GM12892 (cell line): Measurements from ENCODE around the gene TPPP.
"Not testable (repeated sequence)": the region's sequence is repeated elsewhere in the genome, so short reads cannot be mapped to it uniquely, and the experiment has no call there.

ENCODE experiments used
- DNase-seq: peaks from one replicate; pipeline ENCODE4 v3.0.0; 2011; ENCODE audit not compliant: insufficient read length
- FAIRE-seq: peaks from 2 replicates; lab custom pipeline; 2011; peaks lifted over from hg19 to GRCh38; lab: Jason Lieb, UNC
- POLR2A ChIP-seq: IDR thresholded peaks from 2 replicates; pipeline ENCODE4 v1.6.1; 2011; ENCODE audit warnings: low read depth, low read length, control low read depth
- POLR2AphosphoS5 ChIP-seq: IDR thresholded peaks from 2 replicates; pipeline ENCODE4 v1.6.1; 2011; ENCODE audit warnings: low read depth, low read length, control low read depth
- TAF1 ChIP-seq: IDR thresholded peaks from 2 replicates; pipeline ENCODE4 v1.6.1; 2011; ENCODE audit warnings: low read depth, mild to moderate bottlenecking, control low read depth, low read length, borderline replicate concordance

TPPP gene

DNA sequence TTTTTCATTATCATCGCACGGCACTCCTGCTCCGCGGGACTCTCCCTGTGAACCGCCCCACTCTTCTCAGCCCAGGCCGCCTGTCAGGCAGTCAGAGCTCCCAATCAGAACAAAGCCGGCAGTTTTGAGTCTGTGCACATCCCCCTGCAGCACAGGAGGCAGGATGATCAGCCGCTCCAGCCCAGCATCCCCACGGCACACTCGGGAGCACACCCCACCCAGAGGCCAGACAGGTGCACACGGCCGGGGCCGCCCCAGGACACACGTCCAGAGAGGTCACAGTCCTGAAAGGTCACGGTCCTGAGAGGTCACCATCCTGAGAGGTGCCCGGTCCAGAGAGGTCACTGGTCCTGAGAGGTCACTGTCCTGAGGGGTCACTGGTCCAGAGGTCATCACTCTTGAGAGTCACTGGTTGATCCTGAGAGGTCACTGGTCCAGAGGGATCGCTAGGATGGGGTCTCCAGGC lies 8.4 kb downstream of the TPPP start:
- peak; percentile 6 for DNase-seq
- TF ChIP-seq TAF1 (no peak), POLR2AphosphoS5 (no peak), POLR2A (no peak)
- FAIRE-seq: no peak

DNA sequence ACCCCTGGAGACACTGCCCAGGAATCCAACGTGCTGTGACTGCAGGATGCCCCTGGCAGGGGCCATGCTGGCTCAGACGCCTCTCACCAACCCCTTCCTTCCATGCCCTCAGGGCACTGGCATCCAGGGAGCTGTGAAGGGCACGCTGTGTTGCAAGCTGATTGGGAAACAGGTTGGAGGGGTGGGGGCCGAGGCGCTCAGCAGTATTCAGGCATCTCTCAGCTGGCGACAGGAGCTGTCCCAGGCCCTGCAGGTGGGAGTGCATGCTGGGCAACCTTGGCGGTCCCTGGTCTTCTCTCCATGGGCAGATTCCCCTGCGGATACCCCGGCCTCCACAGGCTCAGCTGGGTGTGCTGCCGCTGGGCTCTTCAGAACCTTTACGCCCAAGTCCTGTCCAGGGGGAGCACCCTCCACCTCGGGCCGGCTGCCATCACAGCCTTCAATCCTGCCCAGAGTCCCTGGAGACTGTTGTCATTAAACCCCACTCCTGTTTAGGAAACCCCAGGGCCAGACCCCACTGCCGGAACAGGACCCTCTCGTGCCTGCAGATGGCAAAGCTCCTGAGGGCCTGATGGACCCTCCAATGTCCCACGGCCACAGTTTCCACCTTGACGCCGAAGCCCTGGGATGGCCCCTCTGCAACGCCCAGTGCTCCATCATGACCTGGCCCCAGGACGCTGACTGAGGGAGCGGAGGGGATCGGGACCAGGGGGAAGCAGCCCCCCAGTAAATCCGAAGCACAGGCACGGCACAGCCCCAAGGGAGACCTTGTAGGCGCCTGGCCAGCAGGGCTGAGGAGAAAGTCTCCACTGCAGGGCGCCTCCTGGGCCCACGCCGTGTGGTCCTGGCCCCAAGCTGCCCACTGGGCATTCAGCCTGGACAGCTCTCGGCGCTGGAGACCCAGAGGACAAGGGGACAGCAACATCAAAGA lies 9.3 kb downstream of the TPPP start:
- no peak for FAIRE-seq
- TF ChIP-seq TAF1 (no peak), POLR2A (no peak), POLR2AphosphoS5 (no peak)
- DNase-seq: peak; percentile 9

DNA sequence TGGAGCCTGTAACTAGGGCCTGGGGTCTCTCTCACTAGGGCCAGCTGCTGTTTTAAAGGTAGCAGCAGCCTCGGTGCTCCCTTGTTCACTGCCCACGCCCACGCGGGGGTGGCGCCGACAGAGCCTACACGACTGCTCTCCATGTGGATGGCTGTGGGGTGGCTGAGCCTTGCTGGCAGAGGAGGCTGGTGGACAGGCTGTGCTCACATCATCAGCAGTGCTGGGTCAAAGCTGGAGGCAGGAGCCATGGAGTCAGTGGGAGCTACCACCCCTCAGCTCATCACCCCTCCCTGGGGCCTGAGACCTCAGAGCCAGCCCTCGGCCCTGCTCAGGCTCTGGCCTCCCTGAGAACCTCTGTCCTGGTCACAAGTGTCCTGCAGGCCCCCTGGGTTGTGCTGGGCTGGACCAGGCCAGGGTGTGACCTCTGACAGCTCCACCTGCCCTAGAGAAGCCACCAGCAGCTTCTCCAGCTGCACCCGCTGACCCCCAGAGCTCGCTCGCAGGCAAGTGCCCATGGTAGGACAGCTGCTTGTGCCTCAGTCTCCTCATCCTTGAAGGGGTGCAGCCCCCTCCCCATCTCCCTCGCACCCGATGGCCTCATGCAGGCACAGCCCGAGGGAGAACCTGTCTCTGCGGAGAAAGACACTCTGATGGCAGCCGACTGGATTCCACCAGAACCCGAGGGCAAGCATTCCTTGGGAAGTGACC lies 10.3 kb downstream of the TPPP start:
- FAIRE-seq, DNase-seq: not testable (repeated sequence)

DNA sequence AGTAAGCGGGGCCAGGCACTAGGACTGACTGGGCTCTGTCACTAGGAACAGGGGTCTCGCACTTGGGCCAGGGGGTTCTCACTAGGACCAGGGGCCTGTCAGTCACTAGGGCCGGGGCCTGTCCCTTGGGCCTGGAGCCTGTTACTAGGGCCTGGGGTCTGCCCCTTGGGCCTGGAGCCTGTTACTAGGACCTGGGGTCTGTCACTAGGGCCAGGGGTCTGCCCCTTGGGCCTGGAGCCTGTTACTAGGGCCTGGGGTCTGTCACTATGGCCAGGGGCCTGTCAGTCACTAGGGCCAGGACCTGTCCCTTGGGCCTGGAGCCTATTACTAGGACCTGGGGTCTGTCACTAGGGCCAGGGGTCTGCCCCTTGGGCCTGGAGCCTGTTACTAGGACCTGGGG lies 10.9 kb downstream of the TPPP start:
- not testable (repeated sequence) for DNase-seq, FAIRE-seq

DNA sequence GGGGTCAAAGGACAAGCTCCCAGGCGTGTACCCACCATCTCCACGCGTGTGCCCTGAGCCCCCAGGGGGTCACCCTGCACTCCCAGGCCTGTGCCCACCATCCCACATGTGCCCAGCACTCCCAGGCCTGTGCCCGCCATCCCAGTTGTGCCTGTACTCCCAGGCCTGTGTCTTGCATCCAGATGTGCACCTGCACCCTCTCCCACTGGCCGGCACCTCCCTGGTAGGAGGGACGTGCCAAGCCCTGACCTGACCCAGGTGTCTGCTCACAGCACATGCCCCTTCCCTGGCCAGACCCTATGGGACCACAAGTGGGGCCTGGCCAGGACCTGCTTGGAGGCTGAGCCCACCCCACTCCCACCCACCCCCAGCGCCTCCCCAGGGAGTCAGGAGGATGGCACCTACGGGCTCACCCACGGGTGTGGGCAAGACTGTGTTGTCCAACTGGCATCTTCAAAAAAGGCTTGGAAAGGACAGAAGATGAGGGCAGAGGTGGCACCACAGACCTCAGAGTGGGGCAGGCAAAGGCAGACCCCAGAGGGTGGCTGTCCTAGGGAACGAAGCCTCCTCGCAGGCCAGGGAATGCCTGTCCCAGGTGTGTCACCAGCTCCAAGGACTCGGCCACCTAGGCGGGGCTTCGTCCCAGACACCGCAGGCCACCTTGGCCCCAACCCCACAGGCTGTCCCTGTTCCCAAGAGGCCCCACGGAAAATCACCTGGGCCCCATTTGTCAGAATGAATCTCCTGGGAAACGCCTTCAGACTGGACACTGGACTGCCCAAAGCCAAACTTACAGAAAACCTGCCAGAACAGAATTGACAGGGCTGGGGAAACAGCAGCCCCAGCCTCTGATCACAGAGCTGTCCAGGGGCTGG lies 11.6 kb downstream of the TPPP start:
- DNase-seq: peak; percentile 10
- FAIRE-seq: not testable (repeated sequence)

DNA sequence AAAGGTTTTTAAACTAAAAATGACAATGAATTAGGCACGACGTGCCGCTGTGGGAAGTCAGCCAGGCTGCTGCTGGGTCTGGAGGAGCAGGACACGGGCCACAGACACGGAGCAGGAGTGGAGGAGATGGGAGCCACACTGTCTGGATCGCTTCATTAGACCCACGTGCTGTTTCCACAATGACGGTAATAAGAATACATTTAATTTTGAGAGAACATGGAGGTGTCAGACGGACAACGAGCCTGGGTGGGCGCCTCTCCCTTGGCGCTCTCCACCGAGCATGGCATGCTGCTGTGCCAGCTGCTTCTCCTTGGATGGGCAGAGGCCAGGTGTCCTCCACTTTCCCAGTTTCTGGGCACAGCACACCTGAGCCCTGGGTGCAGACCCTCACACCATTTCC lies 12.3 kb downstream of the TPPP start:
- DNase-seq: peak; percentile 3
- not testable (repeated sequence) for FAIRE-seq

DNA sequence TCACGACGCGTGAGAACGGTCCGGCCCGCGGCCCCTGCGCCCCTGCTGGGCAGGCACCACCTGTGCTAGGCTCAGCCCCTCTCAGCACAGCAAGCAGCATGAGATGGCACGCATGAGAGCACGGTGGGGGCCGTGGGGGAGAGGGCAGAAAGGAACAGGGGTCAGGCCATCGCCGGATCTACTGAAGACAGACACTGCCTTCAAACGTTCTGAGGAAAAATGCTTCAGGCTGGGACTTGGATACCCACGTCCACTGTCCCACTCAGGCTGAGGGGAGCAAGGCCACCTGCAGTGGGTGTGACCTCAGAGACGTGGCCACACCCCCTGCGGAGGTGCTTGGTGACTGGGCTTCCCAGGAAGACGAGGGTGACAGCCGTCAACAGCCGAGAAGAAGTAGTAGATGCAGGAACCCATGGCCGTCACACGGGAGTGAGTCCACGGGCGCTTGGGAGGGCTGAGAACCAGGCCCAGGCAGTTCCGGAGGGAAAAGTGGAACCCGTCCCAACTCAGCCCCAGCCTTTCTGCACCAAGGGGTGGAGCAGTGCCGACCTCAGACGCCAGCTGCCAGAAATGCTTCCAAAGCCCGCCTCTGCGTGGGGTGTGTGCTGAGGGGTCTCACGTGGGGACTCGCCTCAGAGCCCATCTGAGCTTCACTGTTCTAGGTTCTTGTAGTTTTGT lies 12.9 kb downstream of the TPPP start:
- not testable (repeated sequence) for DNase-seq, FAIRE-seq

DNA sequence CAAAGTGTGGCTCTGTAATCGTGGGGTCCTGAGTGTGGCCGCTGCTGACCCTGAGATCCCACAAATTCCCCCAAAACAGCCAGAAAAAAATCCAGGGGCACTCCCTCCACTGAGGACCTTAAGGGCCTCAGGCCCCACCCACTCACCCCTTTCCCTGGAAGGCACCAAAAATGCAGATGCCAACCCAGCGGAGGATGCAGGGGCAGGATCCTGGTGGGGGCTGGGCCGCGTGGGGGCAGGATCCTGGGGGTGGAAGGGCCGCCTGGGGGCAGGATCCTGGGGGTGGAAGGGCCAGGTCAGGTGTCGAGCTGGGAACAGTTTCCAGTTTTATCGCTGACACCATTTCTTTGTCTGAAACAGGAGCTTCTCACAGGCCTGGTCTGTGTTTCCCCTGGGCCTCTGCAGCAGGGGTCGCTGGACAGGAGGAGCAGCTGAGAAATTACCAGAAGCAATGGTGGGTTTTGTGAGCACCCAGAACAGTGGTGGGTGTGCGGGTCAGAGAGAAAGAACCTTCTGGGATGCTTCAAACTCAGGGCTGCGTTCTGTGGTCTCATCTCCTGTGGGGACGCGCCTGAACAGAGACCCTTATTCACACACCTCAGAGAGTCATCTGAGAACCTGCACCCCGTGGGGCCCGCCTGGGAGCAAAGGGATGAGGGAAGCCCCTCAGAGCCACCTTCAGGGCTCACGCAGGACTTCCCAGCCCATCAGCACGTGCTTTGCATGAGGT lies 13.8 kb downstream of the TPPP start:
- FAIRE-seq: not testable (repeated sequence)
- peak; percentile 13 for DNase-seq

DNA sequence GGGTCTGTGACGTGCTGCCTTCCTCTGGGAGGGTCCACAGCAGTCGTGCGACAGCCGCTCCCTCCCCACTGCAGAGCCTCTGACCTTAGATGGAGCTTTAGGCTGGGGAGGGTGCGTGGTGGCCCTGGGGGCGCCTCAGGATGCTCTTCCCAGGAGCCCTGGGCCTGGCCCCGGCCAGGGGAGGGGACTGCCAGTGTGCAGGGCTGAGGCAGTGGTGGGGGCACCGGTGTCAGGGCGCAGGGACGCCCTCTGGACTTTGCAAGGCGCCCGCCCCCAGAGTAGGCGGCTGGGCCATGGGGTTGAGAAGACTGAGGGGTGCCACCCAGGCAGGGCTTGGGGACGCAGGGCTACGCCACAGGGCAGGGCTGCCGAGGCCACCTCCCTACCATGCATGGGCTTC lies 14.6 kb downstream of the TPPP start:
- FAIRE-seq: not testable (repeated sequence)
- peak; percentile 14 for DNase-seq

DNA sequence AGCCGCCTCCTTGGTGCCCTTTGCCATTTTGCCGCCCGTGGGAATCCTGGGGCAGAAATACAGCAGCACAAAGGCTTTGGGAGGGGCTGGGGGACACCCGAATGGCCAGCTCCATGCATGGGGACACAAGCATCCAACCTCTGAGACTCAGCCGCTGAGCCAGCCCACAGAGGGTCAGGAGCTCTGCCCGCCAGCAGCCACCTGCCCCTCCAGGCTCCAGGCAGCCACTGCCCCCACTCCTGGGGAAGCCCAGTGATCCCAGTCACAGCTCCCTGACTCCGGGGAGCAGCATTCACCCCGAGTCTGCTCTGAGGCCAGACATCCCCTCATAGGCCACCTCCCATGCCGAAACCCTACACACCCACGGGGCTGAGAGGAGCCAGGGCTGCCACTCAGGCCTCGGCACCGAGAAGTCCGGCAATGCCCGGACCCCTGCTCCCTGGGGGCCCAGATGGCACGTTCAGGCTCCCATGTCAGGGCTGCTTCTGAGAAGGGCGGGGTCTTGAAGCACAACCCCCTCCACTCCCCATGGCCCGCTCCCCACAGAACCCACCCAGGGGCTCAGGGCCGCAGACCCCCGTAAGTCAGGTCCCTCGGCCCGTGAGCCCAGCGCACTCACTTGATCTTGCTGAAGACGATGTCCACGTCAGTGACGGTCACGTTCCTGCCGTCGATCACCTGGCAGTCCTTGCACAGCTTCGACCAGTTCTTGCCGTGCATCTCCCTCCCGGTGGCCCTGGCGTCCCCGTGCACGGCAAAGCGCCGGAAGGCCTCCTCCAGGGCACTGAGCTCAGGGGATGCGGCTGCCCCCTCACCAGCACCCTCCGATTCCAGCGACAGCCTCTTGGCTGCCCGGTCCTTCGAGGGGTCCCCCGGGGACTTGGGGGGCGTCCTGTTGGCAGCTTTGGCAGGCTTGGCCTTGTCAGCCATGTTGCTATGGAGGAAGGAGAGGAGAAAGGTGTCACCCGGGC lies 15.7 kb downstream of the TPPP start:
- FAIRE-seq (no peak), DNase-seq (peak; percentile 17)
- TF ChIP-seq POLR2AphosphoS5: no peak

DNA sequence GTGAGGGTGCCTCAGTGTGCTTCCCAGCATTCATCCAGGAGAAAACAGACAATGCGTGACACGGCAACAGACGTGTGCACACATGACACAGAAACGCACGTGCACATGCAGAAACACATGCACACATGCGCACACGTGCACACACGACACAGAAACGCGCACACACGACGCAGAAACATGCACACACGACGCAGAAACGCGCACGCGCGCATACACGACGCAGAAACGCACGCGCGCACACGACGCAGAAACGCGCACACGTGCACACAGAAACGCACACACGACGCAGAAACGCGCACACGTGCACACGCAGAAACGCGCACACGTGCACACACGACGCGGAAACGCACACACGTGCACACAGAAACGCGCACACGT lies 16.5 kb downstream of the TPPP start:
- FAIRE-seq (no peak), DNase-seq (no peak)
- TF ChIP-seq POLR2AphosphoS5 (no peak), TAF1 (no peak), POLR2A (no peak)
